GM12891 (cell line): ENCODE measurements around the gene APOB.
"Not testable (repeated sequence)": the region's sequence is repeated elsewhere in the genome, so short reads cannot be mapped to it uniquely, and the experiment has no call there.

Source experiments
- DNase-seq: peaks from one replicate; pipeline ENCODE4 v3.0.0; 2011; ENCODE audit warnings: low spot score; ENCODE audit not compliant: insufficient read length
- FAIRE-seq: peaks from 2 replicates; lab custom pipeline; 2011; peaks lifted over from hg19 to GRCh38; lab: Jason Lieb, UNC
- PAX5 ChIP-seq: IDR thresholded peaks from 2 replicates; pipeline ENCODE4 v1.6.1; 2011; ENCODE audit warnings: low read length, moderate library complexity, mild to moderate bottlenecking; ENCODE audit not compliant: insufficient read depth, severe bottlenecking
- POLR2A ChIP-seq: IDR thresholded peaks from 2 replicates; pipeline ENCODE4 v1.6.1; 2011; ENCODE audit warnings: low read depth, low read length, control low read depth
- POLR2AphosphoS5 ChIP-seq: IDR thresholded peaks from 2 replicates; pipeline ENCODE4 v1.6.1; 2011; ENCODE audit warnings: low read depth, low read length, control low read depth
- POU2F2 ChIP-seq: IDR thresholded peaks from 2 replicates; pipeline ENCODE4 v1.6.1; 2011; ENCODE audit warnings: low read depth, mild to moderate bottlenecking, control low read depth, low read length, moderate library complexity
- SPI1 ChIP-seq: IDR thresholded peaks from 2 replicates; pipeline ENCODE4 v1.6.1; 2011; ENCODE audit warnings: low read depth, low read length, control low read depth
- TAF1 ChIP-seq: IDR thresholded peaks from 2 replicates; pipeline ENCODE4 v1.6.1; 2011; ENCODE audit warnings: low read depth, low read length, control low read depth

APOB gene

GRCh38 chr2:21033237-21034155 is 10.4 kb downstream of the APOB start:
- no peak for TF ChIP-seq POLR2AphosphoS5
- no peak for TF ChIP-seq POU2F2
- TF ChIP-seq SPI1 = no peak
- no peak for TF ChIP-seq POLR2A
- no peak for TF ChIP-seq PAX5
- TF ChIP-seq TAF1 = no peak
- FAIRE-seq = no peak

GRCh38 chr2:21032338-21033236 is 11.3 kb downstream of the APOB start:
- DNase-seq (no peak), FAIRE-seq (no peak)
- no peak for TF ChIP-seq PAX5
- no peak for TF ChIP-seq POU2F2

More at GRCh38 chr2:21033237-21034155, 10.4 kb downstream of the APOB start:
- DNase-seq = no peak

- no peak for FAIRE-seq
- TF ChIP-seq TAF1 (no peak), POLR2A (no peak), PAX5 (no peak), POLR2AphosphoS5 (no peak), POU2F2 (no peak), SPI1 (no peak)
These were observed 12.6 kb downstream of the APOB start for GRCh38 chr2:21030983-21031968.

GRCh38 chr2:21029519-21029918 is 14.4 kb downstream of the APOB start:
- no peak for TF ChIP-seq TAF1
- no peak for TF ChIP-seq SPI1
- no peak for TF ChIP-seq POU2F2
- no peak for TF ChIP-seq POLR2A
- TF ChIP-seq PAX5 = no peak
- TF ChIP-seq POLR2AphosphoS5 = no peak
- FAIRE-seq = no peak
- DNase-seq = no peak

More at GRCh38 chr2:21030983-21031968, 12.6 kb downstream of the APOB start:
- DNase-seq = no peak

- FAIRE-seq, DNase-seq: not testable (repeated sequence)
These were observed 14.9 kb downstream of the APOB start for GRCh38 chr2:21028951-21029350.

GRCh38 chr2:21028021-21028947 is 15.6 kb downstream of the APOB start:
- no peak for DNase-seq
- no peak for FAIRE-seq
- no peak for TF ChIP-seq PAX5
- no peak for TF ChIP-seq POU2F2
- no peak for TF ChIP-seq POLR2A
- no peak for TF ChIP-seq SPI1
- TF ChIP-seq POLR2AphosphoS5 = no peak
- TF ChIP-seq TAF1 = no peak

- FAIRE-seq = no peak
- TF ChIP-seq PAX5 (no peak), SPI1 (no peak), POLR2A (no peak), TAF1 (no peak), POLR2AphosphoS5 (no peak), POU2F2 (no peak)
- no peak for DNase-seq
These were observed 17.2 kb downstream of the APOB start for GRCh38 chr2:21026479-21027282.
